ENCODE data around the gene CDC42BPB.

- TF ChIP-seq CTCF (IDR thresholded peaks at IDR 0.05) (no peak), EP300 (IDR thresholded peaks at IDR 0.05) (no peak), POLR2A (IDR thresholded peaks at IDR 0.05) (no peak)
Measured at GRCh38 chr14:102939329-102939728, 118.0 kb downstream of the CDC42BPB start.

Data from upper lobe of left lung (tissue), 4 donors.